CD4-positive, alpha-beta T cell treated with Interferon alpha-2 for 1 hour (primary cell): ENCODE results near the gene ZBED4.
A peak's percentile ranks its signal among the peaks of the same experiment; 100 is the strongest.

Experiments
- DNase-seq, 2 donors: peaks; one replicate each; pipeline ENCODE4 v3.0.0-alpha.2; 2020 to 2022

The ZBED4 gene

DNA sequence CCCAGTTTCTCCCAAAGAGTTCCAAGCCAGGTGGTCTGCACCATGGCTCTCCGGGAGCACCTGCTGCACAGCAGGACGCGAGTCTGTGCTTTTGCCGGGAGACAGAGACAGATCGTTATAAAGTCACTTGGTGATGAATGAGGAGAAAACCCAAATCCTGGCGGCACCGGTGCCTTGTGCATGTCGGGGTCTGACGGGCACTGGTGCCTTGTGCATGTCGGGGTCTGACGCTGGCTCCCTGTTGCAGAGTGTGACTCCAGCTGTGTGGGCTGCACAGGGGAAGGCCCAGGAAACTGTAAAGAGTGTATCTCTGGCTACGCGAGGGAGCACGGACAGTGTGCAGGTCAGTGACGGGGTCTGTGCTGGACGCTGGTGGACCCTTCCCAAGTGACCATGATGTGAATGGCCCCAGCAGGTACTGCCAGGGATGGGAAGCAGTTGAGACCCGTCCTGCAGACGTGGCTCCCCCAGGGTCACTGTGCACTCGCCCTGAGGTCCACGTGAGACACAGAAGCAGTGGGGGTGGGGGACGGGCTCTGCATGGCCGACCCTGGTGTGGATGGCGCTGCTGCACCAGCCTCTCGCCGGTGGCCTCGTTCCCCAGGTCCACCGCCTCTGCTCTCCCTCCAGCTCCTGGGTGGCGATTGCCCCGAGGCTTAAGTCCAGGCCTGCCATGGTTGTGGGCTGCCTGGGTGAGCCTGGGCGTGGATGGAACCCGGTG lies 70.6 kb downstream of the ZBED4 start:
- no peak for DNase-seq

GRCh38 chr22:49925525-49926128 lies 72.0 kb downstream of the ZBED4 start:
- DNase-seq = peak; percentile 89

DNA sequence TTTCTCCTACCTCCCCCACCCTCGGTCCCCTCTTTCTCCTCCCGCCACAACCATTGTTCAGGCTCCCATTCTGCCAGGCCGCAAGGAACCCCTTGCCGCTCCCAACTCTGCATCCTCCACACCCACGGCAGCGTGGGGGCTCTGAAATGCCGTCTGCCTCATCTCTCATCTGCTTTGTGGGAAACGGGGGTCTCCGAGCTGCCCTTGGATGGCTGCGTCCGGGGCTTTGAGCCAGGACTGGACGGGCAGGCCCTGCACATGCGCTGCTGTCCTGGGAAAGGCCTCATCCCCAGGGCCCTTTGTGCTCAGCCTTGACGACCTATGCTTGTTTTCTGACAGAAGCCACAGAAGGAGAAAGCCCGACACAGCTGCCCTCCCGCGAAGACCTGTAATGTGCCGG lies 73.3 kb downstream of the ZBED4 start:
- no peak for DNase-seq

DNA sequence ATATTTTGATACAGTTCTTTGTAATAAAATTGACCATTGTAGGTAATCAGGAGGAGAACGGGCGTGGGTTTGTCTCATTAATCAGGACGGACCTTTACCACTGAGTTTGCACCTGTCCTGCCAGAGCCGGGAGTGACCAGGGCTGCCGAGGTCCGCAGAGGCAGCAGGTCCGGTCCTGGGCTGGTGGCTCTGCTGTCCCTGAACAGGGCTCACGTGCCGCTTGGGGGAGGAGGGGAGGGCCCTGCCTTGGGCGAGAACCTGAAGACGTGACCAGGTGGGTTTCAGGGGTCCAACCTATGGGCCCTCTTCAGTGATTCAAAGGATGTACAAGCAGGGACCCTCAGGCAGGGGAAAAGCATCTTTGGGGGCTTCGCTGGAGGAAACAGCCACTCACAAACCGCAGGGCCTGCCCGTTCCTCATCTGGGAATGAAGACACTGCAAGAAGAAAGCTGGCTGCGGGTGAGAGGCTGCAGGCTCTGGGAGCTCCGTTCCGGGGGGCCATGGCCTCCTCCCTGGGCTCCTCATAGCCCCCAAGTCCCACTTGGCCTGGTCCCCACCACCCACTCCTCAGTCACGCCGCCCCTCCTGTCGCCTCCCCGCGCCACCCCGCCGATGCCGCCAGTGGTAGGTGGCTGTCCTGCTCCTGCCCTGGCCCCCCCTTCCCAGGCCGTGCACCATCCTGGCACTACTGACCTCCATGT lies 74.0 kb downstream of the ZBED4 start:
- no peak for DNase-seq

DNA sequence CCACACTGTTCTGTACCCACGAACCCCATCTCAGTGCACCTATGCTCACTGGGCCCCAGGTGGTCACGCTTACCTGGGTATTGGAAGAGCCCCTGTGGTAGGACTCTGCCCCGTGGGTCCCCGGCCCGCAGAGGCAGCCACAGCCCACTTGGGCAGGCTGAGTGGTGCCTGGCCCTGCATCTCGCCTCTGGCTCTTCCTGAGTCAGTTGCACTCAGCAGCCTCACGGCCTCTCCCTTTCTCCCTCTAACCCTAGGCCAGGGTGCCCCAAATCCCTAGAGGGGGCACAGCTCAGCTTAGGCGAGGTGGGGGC lies 74.5 kb downstream of the ZBED4 start:
- no peak for DNase-seq

GRCh38 chr22:49928555-49929210 lies 75.0 kb downstream of the ZBED4 start:
- DNase-seq = no peak

- peak; percentile 77 to 81 for DNase-seq
Observed at GRCh38 chr22:49929211-49929979, 75.8 kb downstream of the ZBED4 start.

- no peak for DNase-seq
Observed at GRCh38 chr22:49929994-49930575, 76.4 kb downstream of the ZBED4 start.

DNA sequence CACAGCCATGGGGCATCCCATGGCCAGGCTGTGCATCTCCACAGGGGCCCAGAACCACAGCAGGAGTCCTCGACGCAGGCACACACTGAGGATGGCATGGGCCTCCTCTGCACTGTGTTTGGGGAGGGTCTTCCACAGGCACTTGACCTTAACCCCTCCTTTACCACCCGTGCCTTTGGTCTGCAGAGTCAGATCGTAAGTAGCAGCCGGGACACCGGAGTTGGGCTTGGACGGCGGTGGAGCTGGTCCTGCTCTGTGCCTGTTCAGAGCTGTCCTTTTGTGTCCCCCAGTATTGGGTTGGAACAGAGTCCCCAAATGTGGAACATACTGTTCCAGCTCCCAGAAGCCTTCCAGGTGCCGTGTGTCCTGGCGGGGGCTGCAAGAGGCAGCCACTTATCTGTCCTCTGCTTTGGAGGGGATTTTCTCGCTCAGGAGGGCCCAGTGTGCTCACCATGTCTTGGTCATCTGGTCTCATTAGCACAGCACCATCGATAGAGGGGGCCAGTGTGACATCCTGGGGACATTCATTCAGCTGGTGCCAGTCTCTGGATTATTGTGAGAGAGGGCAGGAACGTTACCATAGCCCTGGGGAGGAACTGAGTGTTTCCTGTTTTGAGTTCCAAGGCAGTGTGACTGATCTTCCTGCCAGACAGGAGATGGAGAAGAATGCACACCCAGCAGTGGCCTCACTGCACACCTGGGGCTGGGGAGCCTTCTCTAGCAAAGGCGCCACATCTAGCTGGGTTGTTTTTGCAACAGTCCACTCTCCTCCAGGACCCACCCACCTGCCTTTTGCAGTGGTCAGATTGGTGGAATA lies 77.2 kb downstream of the ZBED4 start:
- peak; percentile 69 to 79 for DNase-seq

GRCh38 chr22:49933236-49934159 lies 79.9 kb downstream of the ZBED4 start:
- no peak for DNase-seq

DNA sequence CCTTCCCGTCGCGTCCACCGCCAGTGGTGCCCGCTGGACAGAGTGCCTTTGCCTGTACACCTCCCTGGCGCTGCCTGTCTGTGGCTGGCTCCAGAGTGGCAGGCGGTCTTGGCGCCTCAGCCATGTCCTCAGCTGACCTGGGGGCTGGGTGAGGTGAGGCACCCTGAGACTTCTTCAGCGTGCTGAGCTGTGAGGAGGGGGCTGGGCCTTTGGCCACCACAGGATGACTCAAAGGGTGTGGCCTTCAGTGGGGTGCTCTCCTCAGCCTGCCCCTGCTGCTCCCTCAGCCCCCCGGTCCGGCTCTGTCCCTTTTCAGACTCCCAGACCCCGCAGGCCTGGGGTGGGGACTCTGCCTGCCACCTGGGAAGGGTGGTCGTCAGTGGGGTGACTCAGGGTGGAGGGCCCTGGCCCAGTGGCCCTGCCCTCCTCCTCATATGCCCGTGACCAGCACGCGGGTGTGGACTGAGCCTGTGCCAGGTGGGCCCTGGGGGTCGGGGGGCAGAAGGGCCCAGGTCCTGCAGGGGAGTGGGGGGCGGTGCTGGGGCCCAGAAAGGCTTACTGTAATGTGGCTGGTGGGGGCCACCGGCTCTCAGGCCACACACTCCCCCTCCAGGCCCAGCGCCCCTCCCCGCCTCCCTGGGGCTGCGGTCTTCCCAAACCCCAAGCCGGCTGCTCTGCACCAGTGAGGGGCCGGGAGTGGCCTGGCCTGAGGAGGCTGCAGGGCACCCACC lies 80.7 kb downstream of the ZBED4 start:
- peak; percentile 64 to 74 for DNase-seq

- DNase-seq = peak; percentile 94 to 95
Observed at GRCh38 chr22:49934891-49935557, 81.4 kb downstream of the ZBED4 start.

DNA sequence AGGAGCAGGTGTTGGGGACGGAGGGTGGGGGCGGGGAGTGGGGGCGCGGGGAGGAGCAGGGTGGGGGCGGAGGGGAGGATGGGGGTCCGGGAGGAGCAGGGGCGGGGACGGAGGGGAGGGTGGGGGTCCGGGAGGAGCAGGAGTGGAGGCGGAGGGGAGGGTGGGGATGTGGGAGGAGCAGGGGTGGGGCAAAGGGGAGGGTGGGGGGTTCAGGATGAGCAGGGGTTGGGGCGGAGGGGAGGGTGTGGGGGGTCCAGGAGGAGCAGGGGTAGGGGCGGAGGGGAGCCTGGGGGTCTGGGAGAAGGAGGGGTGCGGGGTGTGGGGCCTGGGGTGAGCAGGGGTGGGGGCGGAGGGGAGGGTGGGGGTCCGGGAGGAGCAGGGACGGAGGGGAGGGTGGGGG lies 81.9 kb downstream of the ZBED4 start:
- DNase-seq = no peak

DNA sequence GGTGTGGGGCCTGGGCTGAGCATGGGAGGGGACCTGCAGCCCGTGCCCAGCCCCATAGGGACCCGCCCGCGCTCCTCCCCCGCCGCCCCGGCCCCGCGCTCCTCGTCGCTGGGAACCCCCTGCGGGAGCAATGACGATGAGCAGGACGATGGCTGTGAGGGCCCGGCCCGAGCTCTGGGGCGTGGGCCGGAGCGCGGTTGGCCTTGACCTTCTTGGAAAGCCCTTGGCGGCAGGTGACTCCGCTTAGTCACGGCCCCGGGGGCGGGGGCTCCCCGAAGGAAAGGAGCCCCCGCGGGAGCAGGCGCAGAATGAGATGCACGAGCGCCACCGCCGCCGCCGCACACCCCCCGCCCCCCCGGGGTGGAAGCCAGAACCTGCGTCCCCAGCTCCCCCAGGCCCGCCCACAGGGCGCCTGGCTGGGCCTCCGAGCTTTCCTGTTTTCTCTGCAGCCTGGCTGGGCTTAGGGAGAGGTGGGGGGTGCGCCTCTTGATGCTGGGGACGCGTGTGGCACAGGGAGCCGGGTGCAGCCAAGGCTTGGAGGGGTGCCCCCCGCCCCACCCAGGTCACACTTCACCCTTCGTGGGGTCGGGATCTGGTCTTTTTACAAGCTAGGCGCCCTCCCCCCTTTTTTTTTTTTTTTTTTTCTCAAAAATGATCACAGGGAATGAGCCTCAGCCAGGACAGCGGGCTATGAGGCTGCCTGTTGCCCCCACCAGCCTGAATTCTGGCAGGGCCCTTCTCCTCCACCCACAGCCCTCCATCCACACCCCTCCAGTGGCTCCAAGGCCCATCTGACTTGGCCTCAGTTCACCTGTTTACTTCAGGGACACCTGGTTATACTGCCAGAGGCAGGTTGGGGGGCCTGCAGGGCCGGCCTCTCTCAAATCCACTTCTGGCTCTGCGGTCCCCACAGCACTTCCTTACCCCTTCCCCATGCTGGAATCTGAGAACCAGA lies 82.7 kb downstream of the ZBED4 start:
- DNase-seq = peak; percentile 95 to 96

GRCh38 chr22:49936973-49937757 lies 83.5 kb downstream of the ZBED4 start:
- no peak for DNase-seq

GRCh38 chr22:49937758-49938564 lies 84.3 kb downstream of the ZBED4 start:
- DNase-seq = no peak
